Myocyte (in vitro differentiated cells): ENCODE measurements around the gene CDS2. TPM values are rescaled to one million over a fixed set of nuclear protein-coding genes. Genes with fewer than 3 reads are reported as not detected.

Experiments
- DNase-seq: peaks from one replicate; pipeline ENCODE4 v3.0.0-alpha.2; 2012; ENCODE audit warnings: low read depth
- total RNA-seq: library from RNA; depleted of rRNA; stranded (reverse); fragments of >200 nt; gene quantifications from 2 replicates; pipeline ENCODE4 v1.2.3, GENCODE V29; 2014

Gene CDS2
- total RNA-seq, 1 donor from 2014 or later = 43.0 TPM

DNA sequence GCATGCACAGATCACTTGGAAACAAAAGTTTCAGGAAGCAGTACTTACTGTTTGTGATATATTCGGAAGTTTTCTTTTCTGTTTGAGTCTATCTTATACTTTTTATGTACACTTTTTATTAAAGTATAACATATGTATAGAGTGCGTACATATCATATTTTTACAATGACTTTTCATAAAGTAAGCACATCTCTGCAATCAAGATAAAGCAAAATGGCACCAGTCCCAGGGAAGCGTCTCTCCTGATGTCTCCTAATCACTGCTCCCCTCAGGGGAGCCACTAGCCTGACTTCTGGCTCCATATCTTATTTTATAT lies 26.3 kb downstream of the CDS2 start:
- DNase-seq = no peak

DNA sequence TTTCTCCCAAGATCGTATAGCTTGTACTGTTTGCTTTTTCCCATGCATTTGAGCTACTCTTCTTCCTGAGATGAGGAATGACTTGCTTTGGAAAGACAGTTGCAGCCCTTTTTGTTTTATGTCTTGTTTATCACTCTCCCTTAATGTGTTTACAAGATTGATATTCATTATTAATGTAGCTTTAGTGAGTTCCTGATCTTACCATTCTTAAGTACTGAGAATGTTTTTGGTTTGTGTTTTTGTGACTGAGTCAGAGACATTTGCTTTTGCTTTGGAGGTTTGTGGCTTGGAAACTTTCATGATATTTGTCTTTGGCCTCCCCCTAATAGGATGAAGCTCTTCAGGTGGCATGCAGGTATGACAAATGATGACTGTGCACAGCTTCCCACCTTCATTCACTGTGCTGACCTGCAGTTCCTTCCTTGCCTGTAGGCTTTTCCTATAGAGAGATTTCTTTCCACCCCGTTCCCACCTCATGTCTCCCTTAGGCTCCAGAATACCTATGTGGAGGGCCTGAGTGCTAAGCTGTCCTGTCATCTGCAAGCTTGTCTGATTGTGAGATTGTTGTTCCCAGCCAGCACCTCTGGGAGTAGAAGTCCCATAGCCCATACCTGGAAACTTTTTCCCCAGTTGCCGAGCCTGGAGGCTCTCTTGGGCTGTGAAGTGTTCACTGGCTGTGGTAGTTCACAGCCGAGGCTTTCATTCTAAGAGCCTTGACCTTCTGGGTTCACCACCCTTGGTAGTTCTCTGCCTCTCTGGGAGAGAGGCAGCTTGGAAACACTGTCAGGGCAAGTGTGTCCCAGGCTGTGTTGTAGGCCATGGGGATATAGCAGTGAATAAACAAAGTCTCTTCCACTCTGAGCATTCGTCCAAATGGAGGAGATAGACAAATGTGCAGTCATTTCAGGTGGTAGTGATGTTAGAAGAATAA lies 27.1 kb downstream of the CDS2 start:
- DNase-seq = no peak

DNA sequence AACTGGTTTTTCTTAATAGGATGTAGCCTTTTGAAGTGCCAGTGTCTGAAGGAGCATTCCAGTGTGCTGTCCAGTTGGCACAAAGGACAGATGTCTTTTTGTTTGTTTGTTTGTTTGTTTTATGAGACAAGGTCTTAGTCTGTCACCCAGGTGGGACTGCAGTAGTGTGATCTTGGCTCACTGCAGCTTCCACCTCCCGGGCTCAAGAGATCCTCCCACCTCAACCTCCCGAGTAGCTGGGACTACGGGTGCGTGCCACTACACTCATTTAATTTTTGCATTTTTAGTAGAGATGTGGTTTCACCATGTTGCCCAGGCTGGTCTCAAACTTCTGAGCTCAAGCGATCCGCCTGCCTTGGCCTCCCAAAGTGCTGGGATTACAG lies 27.7 kb downstream of the CDS2 start:
- DNase-seq = no peak

DNA sequence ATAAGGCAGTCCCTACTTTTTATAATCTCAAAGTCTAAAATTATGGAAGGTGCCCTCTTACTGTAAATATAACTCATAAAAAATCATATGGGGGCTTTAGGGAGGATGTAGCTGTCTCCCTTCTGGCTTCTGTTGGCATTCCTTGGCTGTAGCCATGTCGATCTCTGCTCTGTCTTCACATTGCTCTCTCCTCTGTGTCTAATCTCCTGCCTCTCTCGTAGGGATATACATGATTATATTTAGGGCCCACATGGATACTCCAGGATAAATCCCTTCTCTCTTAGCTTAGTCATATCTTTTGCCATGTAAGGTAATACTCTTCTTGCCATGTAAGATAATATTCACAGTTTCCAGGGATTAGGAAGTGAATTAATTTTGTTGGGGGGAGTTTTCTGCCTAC lies 28.6 kb downstream of the CDS2 start:
- no peak for DNase-seq

DNA sequence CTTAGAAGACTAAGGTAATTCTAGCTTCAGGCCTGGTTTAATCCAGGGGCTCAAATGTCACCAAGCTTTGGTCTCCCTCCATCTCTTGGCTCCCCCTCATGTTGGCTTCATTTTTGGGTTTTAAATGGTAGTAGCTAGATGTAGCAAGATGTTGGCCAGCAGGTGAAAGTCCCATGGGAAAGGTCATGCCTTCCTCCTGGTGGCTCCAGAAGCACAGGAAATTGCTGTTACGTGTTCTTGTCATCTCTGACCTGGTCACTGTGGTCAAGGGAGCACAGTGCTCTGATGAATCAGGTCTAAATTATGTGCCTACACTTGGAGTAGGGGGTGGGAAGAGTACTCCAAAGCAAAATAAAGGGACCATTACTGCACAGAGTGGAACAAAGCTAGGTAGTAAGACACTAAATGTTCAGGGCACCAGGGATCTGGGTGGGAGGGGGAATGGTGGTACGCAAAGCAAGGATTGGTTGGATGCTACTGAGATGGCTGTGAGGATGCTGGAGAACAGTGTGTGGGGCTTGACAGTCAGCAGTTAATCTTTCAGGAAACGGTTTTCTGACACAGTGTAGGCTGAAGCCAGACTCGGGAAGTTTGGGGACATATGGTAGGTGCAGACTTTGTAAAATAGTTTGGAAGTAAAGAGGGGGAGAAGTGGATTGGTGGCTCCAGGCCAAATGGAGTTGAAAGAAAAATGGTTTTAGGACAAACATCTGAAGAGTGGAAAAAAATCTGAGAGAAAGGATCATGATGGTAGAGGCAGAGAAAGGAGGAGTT lies 30.1 kb downstream of the CDS2 start:
- peak; percentile 39 for DNase-seq

DNA sequence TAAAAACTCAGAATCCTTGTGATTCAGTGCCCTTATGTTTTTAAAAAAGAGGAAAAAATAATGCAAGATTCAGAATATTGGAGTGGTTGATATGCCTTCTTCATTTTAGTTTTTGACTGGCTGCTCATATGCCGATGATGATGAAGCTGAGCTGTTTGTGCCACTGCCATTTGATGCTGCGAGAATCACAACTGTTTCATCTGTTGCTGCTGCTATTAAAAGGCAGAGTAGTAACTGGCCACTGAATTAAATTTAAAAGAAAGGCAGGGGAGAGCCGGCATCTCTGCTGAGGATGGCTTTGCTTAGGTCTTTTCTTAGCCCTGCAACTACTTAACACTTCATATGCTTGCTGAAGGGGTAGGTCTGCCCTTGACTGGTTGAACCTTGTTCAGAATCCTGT lies 33.1 kb downstream of the CDS2 start:
- peak; percentile 70 for DNase-seq

DNA sequence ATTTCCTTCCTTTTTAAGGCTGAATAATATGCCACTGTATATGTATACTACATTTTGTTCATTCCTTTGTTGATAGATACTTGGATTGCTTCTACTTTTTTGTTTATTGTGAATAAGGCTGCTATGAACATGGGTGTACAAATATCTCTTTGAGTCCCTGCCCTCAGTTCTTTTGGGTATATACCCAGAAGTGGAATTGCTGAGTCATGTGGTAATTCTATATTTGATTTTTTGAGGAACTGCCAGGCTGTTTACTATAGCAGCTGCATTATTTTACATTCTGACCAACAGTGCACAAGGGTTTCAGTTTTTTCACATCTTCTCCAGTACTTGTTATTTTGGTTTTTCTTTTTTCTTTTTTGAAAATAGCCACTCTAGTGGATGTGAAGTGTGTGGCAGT lies 34.1 kb downstream of the CDS2 start:
- no peak for DNase-seq

DNA sequence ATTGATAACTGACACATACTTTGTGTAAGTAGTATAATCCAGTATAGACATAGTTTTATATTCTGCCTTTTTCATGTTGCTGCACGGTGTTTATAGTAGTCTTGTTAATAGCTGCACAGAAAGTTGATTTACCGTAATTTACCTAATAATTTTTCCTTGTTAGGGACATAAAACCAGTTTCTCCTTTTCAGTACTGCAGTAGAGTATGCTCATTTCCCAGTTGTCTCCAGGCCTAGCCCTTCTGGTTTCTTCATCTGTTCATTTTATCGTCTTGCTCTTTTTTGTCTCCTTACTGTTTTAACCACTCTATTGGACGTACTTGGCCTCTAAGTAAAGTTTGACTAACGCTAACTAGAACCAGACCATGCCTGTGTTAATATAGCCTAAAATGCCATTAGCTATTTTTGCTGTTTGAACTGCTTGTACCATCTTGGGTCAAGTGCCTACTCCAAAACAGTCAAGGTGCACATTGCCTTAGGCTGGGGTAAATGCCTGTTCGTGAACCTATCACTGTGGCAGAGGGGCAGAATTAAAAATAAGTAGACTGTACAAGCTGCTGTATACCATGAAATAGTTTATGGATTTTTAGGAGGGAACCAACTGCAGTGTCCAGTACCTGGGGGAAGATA lies 34.8 kb downstream of the CDS2 start:
- no peak for DNase-seq

DNA sequence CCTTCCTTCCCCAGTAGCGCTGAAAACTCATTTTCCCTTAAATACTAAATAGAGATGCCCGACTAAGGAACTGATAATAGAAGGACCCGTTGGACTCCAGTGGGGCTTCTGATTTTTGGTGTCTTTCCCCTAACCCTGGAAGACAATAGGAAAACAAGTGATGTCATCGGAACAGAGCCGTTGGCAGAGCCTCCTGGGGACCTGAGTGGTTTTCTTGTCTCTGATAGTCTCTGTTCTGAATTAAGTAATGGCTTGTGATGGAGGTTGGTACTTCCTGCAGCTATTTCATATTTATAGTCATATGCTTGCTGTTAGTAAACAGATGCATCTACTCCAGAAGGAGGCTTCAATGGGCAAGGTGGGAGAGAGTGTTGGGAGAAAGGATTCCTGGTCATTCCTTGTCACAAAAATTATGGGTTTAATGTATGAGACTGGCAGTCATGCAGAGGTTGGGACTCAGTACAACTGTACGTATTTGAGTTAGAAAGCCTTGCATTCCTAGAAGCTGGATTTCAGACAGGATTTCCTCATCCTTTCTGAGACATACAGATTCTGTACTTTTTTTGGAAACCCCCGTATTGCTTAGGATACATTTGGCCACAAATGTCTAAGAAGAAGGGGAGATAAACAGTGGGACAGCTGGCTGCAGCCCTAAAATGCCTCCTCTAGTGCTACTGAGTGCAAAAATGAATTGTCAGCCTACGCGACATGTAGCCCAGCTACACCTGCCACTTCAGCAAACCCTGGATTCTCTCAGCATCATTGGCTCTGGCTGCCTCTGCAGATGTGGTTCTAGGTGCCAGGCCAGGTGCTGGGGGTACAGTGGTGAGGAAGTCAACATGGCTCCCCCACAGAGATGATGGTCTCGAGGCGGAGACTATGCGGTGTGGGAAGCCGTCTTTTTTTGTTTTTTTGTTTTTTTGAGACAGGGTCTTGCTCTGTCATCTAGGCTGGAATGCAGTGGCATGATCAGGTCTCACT lies 38.1 kb downstream of the CDS2 start:
- DNase-seq = no peak

DNA sequence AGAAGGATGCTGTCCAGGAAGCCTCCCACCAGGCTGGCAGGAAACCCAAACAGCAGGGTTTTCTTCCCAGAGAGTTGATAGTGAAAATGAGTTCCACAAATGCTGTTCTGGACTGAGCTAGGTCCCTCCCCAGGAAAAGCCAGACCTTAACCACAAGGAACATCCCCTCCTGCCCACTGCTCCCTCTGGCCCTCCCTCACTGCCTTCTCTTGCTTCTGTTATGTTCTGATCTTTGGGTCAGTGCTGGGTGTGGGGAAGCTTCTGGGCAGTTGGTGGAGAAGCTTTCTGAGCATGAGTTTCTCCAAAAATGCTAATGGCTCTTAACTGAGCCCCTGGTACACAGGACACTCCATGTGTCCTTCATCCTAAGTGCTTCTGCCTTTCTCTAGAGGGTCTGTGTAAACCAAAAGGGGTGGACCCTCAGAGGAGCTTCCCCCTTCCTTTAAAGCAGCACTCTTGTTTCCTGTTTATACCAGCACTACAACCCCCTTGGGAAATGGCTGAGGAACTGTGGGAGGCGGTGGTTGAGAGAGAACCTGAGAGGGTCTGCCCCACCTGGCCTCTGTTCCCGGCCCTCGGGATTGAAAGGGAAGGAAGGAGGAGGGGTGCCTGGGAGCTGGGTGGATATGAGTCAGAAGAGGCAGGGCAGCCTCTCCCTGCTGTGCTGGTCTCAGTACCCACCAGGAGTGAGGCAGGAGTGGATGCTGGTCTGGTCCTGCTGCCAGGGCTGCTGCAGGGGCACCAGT lies 42.0 kb downstream of the CDS2 start:
- DNase-seq = peak; percentile 47

DNA sequence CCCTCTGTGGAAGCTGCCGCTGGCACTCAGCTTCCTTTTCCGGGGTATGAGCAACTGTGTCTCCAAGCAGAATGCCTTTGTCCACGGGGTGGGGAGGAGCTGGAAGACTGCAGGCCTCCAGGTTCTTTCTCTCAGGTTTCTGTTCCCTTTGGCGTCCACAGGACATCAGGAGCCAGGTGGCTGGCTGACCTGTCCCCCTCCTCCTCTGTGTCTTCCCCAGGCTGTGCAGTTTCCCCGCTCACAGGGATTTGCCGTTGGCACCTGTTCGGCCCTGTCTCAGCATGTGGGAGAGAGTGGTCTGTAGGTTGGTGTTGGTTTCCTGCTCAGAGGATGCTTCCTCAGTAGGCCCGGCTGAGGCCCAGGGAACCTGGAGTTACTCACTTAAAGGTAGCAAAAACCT lies 43.5 kb downstream of the CDS2 start:
- DNase-seq = peak; percentile 31

DNA sequence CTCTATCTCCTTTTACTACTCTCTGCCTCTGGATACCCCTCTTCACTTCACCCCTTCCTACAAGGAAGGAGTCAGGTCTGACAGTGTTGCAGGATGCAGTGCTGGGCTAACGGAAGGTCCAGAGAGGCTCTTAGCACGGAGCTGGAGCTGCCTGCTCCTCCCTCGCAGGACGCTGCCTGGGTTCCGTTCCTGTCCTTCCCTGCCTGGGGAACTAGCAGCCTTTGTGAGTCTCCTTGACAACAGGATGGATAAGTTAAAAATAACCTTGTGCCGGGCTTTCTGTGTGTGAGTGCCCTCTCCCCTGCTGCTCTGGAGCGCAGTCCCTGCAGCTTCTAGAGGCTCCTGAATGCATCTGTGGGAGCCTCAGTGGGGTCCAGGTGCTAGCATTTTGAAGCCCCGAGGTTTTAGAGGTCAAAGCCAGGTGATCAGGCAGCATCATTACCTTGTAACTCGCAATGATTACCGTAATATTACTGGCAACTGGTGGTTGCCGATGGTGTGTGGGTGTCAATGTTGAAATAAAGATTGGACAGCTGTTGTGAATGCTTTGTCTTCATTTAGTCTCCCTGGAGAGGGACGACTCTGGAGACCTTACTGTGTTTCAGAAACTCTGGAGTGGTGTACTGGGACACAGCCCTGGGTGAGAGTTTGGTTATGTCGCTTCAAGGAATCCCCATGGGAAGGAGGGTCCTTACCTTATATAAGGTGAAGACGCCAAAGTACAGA lies 44.4 kb downstream of the CDS2 start:
- DNase-seq = peak; percentile 66

DNA sequence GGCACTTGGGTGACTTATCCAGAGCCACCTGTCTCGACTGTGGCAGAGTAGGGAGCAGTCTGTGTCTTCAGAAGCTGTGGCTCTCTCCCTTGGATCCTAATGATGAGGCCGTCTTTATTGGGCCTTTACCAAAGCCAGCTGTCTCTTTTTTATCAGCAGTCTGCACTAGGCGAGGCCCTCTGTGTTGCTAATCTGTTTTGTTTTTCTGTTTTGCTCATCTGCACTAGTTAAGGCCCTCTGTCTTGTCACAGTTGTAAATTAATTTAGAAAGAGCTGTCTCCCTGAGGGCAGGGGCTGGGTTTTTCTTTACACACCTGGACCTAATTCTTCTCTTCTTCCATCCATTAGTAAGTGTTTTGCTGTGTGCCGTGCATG lies 45.0 kb downstream of the CDS2 start:
- DNase-seq = peak; percentile 77

DNA sequence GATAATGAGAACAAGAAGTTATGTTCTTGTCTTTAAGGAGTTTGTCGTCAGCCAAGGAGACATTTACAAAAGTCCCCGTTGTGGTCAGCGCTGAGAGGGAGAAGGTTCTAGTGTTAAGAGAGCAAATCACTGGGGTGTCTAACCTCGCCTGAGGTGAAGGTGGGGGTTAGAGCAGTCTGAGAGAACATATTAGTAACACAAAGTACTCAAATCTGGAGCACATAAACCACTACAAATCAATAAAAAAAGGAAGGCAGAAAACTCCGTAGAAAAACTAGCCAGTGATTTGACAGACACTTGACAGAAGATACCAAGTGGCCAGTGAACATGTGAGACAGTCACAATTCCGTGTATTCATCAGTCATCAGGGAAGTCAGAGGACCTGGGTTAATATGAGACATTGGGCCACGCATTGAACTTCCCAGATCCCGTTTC lies 45.4 kb downstream of the CDS2 start:
- peak; percentile 56 for DNase-seq

DNA sequence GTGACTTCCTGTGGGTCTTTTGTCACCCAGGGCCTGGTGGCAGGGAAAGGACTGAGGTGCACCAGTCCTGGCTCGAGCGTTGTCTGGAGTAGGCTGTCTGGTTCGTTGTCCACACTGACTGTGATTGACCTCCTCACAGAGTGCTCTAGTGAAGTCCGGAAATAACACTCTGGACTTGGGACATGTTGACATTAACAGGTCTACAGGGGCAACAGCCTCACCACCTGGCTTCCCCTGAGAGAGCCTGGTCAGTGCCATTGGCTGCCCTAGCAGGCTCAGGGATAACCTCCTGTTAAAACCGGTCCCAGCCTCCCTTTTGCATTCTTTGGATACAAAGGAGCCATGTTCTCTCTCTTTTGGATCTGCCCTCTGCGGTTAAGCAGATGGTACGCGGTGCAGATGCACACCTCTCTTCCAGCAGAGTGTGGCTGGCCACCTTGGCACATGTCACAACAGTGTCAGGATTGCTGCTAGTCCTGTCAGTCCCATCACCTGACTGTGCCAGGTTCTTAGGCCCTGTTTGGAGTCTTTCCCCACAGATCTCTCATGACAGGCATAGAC lies 46.2 kb downstream of the CDS2 start:
- no peak for DNase-seq

DNA sequence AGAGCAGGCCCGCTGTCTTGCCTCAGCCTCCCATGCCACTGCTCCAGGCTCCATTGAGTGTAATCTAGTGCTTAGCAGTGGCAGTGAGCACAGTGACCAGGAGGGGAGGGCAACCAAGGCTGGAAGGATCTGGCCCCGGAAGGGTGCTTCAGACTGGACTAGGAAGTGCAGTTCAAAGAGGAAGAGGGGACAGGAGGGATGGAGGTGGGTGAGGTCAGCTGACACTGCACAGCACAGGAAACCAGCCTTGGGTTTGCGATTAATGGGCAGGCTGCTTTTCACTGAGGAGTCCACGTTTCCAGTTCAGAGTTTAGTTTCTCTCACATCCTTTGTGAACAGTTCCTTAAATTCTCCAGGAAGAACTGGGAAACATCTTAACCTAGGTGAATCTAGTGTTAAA lies 46.9 kb downstream of the CDS2 start:
- DNase-seq = no peak

DNA sequence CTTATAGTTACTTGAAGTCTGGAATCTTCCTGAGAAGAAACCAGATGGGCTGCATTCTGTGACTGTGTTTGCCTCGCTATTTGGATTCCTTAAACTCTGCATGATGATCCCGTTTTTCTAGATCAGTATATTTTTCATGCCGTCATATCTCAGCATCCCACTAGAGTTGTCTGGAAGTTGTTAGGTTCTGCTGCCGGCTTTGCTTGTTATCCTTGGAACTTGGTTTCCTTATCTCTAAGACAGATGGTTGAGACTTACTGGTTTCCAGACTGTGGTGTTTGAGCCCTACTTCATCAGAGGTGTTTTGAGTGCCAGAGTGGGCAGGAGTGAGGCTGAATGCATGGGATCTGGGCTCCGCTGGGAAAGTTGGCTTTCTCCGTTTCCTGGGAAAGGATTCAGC lies 50.3 kb downstream of the CDS2 start:
- no peak for DNase-seq

DNA sequence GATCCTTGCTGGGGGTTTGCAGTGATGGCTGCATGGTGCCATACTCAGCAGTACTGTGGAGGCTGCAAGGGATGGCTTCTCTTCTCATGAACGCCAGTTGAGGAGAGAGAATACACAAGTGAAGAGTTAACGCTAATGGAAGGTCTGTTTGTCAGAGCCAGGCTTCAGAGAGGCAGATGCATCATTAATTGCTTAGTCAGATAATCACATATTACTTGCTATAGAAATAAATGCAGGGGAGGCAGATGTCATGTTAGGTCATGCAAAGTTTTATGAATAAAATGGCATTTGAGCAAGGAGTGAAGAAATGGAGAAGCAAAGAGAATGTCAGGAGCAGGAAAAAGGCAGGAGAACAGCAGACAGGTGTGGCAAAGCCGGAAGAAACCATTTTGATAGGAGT lies 51.2 kb downstream of the CDS2 start:
- no peak for DNase-seq

DNA sequence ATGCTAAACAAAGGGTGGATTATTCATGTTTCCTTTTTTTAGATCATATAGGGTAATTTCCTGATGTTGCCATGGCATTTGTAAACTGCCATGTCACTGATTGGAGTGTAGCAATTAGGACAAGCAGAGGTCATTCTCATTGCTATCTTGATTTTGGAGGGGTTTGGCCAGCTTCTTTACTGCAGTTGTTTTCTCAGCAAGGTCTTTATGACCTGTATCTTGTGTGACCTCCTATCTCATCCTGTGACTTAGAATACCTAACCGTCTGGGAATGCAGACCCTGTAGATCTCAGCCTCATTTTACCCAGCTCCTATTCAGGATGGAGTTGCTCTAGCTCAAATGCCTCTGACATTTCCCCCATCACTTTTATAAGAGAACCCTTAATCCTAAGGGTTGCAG lies 53.6 kb downstream of the CDS2 start:
- DNase-seq = no peak
